Left renal cortex interstitium (tissue), 4 donors: ENCODE data around the gene ALPI. TPM values are rescaled to one million over a fixed set of nuclear protein-coding genes. Genes with fewer than 3 reads are reported as not detected.
"Not testable (repeated sequence)": the region's sequence is repeated elsewhere in the genome, so short reads cannot be mapped to it uniquely, and the experiment has no call there.

ENCODE experiments used
- DNase-seq, 4 donors: peaks; one replicate each; pipeline ENCODE4 v3.0.0-alpha.2; 2013; ENCODE audit warnings: low read depth in 4 of 4, low spot score in 2 of 4, missing footprints in 1 of 4
- polyA plus RNA-seq, 4 donors: library from polyadenylated mRNA; unstranded; fragments of 120-200 nt; gene quantifications; one replicate each; pipeline ENCODE4 v1.2.1, GENCODE V29; 2013; ENCODE audit not compliant: insufficient read length in 4 of 4

Gene ALPI
- polyA plus RNA-seq, 4 donors = 0.05 to 0.09 (median 0.06) TPM

- DNase-seq = no peak
Observed at GRCh38 chr2:232420463-232421188, 35.3 kb upstream of the ALPI start.

GRCh38 chr2:232421189-232421785, 34.7 kb upstream of the ALPI start:
- DNase-seq = no peak

- no peak for DNase-seq
Observed at GRCh38 chr2:232422051-232422450, 33.9 kb upstream of the ALPI start.

GRCh38 chr2:232422996-232423395, 33.0 kb upstream of the ALPI start:
- not testable (repeated sequence) for DNase-seq

- DNase-seq = not testable (repeated sequence)
Observed at GRCh38 chr2:232423407-232423806, 32.5 kb upstream of the ALPI start.

GRCh38 chr2:232431705-232432590, 24.0 kb upstream of the ALPI start:
- DNase-seq = no peak

GRCh38 chr2:232432598-232433184, 23.3 kb upstream of the ALPI start:
- no peak for DNase-seq

- not testable (repeated sequence) for DNase-seq
Observed at GRCh38 chr2:232433622-232434021, 22.3 kb upstream of the ALPI start.

GRCh38 chr2:232434091-232434490, 21.9 kb upstream of the ALPI start:
- DNase-seq = no peak

- DNase-seq = no peak
Observed at GRCh38 chr2:232434563-232435374, 21.2 kb upstream of the ALPI start.

GRCh38 chr2:232435375-232435648, 20.6 kb upstream of the ALPI start:
- no peak for DNase-seq

- no peak for DNase-seq
Observed at GRCh38 chr2:232435805-232436204, 20.1 kb upstream of the ALPI start.

- no peak for DNase-seq
Observed at GRCh38 chr2:232436381-232437194, 19.4 kb upstream of the ALPI start.

GRCh38 chr2:232437195-232437571, 18.8 kb upstream of the ALPI start:
- no peak for DNase-seq

- no peak for DNase-seq
Observed at GRCh38 chr2:232438091-232438490, 17.9 kb upstream of the ALPI start.

GRCh38 chr2:232438951-232439757, 16.8 kb upstream of the ALPI start:
- no peak for DNase-seq

- no peak for DNase-seq
Observed at GRCh38 chr2:232439758-232440135, 16.2 kb upstream of the ALPI start.

- DNase-seq = not testable (repeated sequence)
Observed at GRCh38 chr2:232440220-232441018, 15.5 kb upstream of the ALPI start.
